GM12891 (cell line): Measurements from ENCODE around the gene KRTCAP3.
A peak's percentile ranks its signal among the peaks of the same experiment; 100 is the strongest.

Experiments
- DNase-seq: peaks from one replicate; pipeline ENCODE4 v3.0.0; 2011; ENCODE audit warnings: low spot score; ENCODE audit not compliant: insufficient read length
- FAIRE-seq: peaks from 2 replicates; lab custom pipeline; 2011; peaks lifted over from hg19 to GRCh38; lab: Jason Lieb, UNC
- PAX5 ChIP-seq: IDR thresholded peaks from 2 replicates; pipeline ENCODE4 v1.6.1; 2011; ENCODE audit warnings: low read length, moderate library complexity, mild to moderate bottlenecking; ENCODE audit not compliant: insufficient read depth, severe bottlenecking
- POLR2A ChIP-seq: IDR thresholded peaks from 2 replicates; pipeline ENCODE4 v1.6.1; 2011; ENCODE audit warnings: low read depth, low read length, control low read depth
- POLR2AphosphoS5 ChIP-seq: IDR thresholded peaks from 2 replicates; pipeline ENCODE4 v1.6.1; 2011; ENCODE audit warnings: low read depth, low read length, control low read depth
- POU2F2 ChIP-seq: IDR thresholded peaks from 2 replicates; pipeline ENCODE4 v1.6.1; 2011; ENCODE audit warnings: low read depth, mild to moderate bottlenecking, control low read depth, low read length, moderate library complexity
- SPI1 ChIP-seq: IDR thresholded peaks from 2 replicates; pipeline ENCODE4 v1.6.1; 2011; ENCODE audit warnings: low read depth, low read length, control low read depth
- TAF1 ChIP-seq: IDR thresholded peaks from 2 replicates; pipeline ENCODE4 v1.6.1; 2011; ENCODE audit warnings: low read depth, low read length, control low read depth

KRTCAP3 gene

GRCh38 chr2:27471961-27472360 is 29.8 kb downstream of the KRTCAP3 start:
- TF ChIP-seq POU2F2 (no peak), POLR2A (no peak), SPI1 (no peak), TAF1 (no peak), POLR2AphosphoS5 (no peak), PAX5 (no peak)
- DNase-seq: no peak
- FAIRE-seq: no peak

- no peak for FAIRE-seq
Measured at GRCh38 chr2:27485496-27485895, 43.3 kb downstream of the KRTCAP3 start.

GRCh38 chr2:27489118-27489497 is 46.9 kb downstream of the KRTCAP3 start:
- TF ChIP-seq POU2F2 (no peak), POLR2AphosphoS5 (no peak), PAX5 (no peak), POLR2A (no peak), TAF1 (no peak), SPI1 (no peak)
- DNase-seq: no peak
- no peak for FAIRE-seq

More at GRCh38 chr2:27485496-27485895, 43.3 kb downstream of the KRTCAP3 start:
- no peak for TF ChIP-seq POLR2A
- TF ChIP-seq POU2F2: no peak
- no peak for TF ChIP-seq POLR2AphosphoS5
- TF ChIP-seq TAF1: no peak
- no peak for TF ChIP-seq SPI1
- no peak for DNase-seq

- no peak for TF ChIP-seq SPI1
- TF ChIP-seq POU2F2: peak; percentile 88
- no peak for TF ChIP-seq PAX5
- TF ChIP-seq TAF1: no peak
- TF ChIP-seq POLR2AphosphoS5: no peak
- TF ChIP-seq POLR2A: 0 out of 2 replicates have a peak, but pooled peaks have one; percentile 37
- DNase-seq (peak; percentile 79), FAIRE-seq (peak; percentile 100)
Measured at GRCh38 chr2:27489498-27490397, 47.6 kb downstream of the KRTCAP3 start, which contains the start of gene IFT172. Gene IFT172, minus strand, starts transcription at chr2:27489743. Its CDS starts 90 bp downstream, at chr2:27489653.

GRCh38 chr2:27492557-27492956 is 50.4 kb downstream of the KRTCAP3 start:
- no peak for FAIRE-seq
- DNase-seq: no peak
- TF ChIP-seq SPI1 (no peak), POLR2A (no peak), POU2F2 (no peak), PAX5 (no peak), POLR2AphosphoS5 (no peak), TAF1 (no peak)

GRCh38 chr2:27493948-27494283 is 51.7 kb downstream of the KRTCAP3 start:
- DNase-seq (no peak), FAIRE-seq (no peak)
- TF ChIP-seq POU2F2: no peak
- no peak for TF ChIP-seq POLR2A
- TF ChIP-seq TAF1: no peak
- TF ChIP-seq PAX5: no peak
- no peak for TF ChIP-seq POLR2AphosphoS5
- no peak for TF ChIP-seq SPI1
